A549 (cell line): ENCODE data around the gene PIK3R2. TPM values are rescaled to one million over a fixed set of nuclear protein-coding genes. Genes with fewer than 3 reads are reported as not detected.

Experiments used
- ATAC-seq, 2 experiments: fragments of 200-7000 bp in 1 of 2; fragments of >200 bp in 1 of 2; cut with Nextera tagmentation in 1 of 2; cut with Tn5 transposase in 1 of 2; 3 replicates each; pipeline versions ENCODE4 v1.8.0 to v1.9.1; 2018 to 2020; ENCODE audit warnings: mild to moderate bottlenecking in 1 of 2, moderate library complexity in 1 of 2
- CTCF ChIA-PET: fragments of 300-600 bp; sonication (Branson Sonifier 250); formaldehyde crosslinking; extraction: SDS; loops from one replicate; lab custom pipeline; 2021; ENCODE audit warnings: antibody characterized with exemption, inconsistent platforms; lab: Yijun Ruan, JAX
- POLR2A ChIA-PET: fragments of 350-600 bp; formaldehyde crosslinking; extraction: SDS; loops from one replicate; lab custom pipeline; 2021; ENCODE audit warnings: antibody characterized with exemption, inconsistent platforms; lab: Yijun Ruan, JAX
- DNase-seq, 2 experiments: peaks; one replicate each; pipeline versions ENCODE4 v3.0.0 to v3.0.0-alpha.2; 2011 to 2016; ENCODE audit warnings: low read depth in 1 of 2, low spot score in 1 of 2
- FAIRE-seq: peaks from 2 replicates; lab custom pipeline; 2011; peaks lifted over from hg19 to GRCh38; lab: Jason Lieb, UNC
- H3K27ac ChIP-seq, 2 experiments: fragments of >200 bp; sonication (Bioruptor Twin); formaldehyde crosslinking; 3 replicates each; pipeline ENCODE4 v1.5.1; 2016 to 2017
- H3K4me1 ChIP-seq: fragments of >200 bp; sonication (Bioruptor Twin); formaldehyde crosslinking; 3 replicates; pipeline ENCODE4 v1.6.1; 2016
- H3K4me2 ChIP-seq: fragments of >200 bp; sonication (Bioruptor Twin); formaldehyde crosslinking; 3 replicates; pipeline ENCODE4 v1.6.1; 2016
- H3K4me3 ChIP-seq: fragments of >200 bp; sonication (Bioruptor Twin); formaldehyde crosslinking; 3 replicates; pipeline ENCODE4 v1.5.1; 2016
- H3K9me3 ChIP-seq: fragments of >200 bp; sonication (Bioruptor Twin); formaldehyde crosslinking; 3 replicates; pipeline ENCODE4 v1.6.1; 2016
- BHLHE40 ChIP-seq: IDR thresholded peaks from 2 replicates; pipeline ENCODE4 v1.6.1; 2012; ENCODE audit warnings: low read depth, low read length, inconsistent platforms
- CBX2 ChIP-seq: fragments of 200-600 bp; sonication (generic); IDR thresholded peaks from 2 replicates; pipeline ENCODE4 v1.6.1; 2016; ENCODE audit warnings: low read depth, mild to moderate bottlenecking, borderline replicate concordance
- CBX8 ChIP-seq: fragments of 200-600 bp; sonication (generic); IDR thresholded peaks from 2 replicates; pipeline ENCODE4 v1.6.1; 2016
- CEBPB ChIP-seq, 2 experiments: fragments of >200 bp in 1 of 2; sonication (Bioruptor Twin) in 1 of 2; formaldehyde crosslinking in 1 of 2; IDR thresholded peaks; 2 replicates each; pipeline ENCODE4 v1.6.1; 2012 to 2016
- CHD2 ChIP-seq: fragments of 150-350 bp; IDR thresholded peaks from 2 replicates; pipeline ENCODE4 v1.6.1; 2014; ENCODE audit warnings: low read length; ENCODE audit not compliant: partially characterized antibody
- CHD4 ChIP-seq: fragments of 200-600 bp; sonication (generic); IDR thresholded peaks from 2 replicates; pipeline ENCODE4 v1.6.1; 2016; ENCODE audit warnings: antibody characterized with exemption, mild to moderate bottlenecking, borderline replicate concordance
- ELK1 ChIP-seq: fragments of 150-350 bp; IDR thresholded peaks from 2 replicates; pipeline ENCODE4 v1.6.1; 2014; ENCODE audit warnings: low read depth, mild to moderate bottlenecking, low read length
- EP300 ChIP-seq, 2 experiments: fragments of >200 bp; sonication (Bioruptor Twin); formaldehyde crosslinking; IDR thresholded peaks; 2 replicates in 1 of 2; 3 replicates in 1 of 2; pipeline ENCODE4 v1.6.1; 2016 to 2017
- FOSB ChIP-seq: fragments of 250-450 bp; sonication (Bioruptor Pico); IDR thresholded peaks from 2 replicates; pipeline ENCODE4 v1.5.0; 2020; ENCODE audit warnings: mild to moderate bottlenecking, moderate library complexity
- HEYL ChIP-seq: fragments of 250-450 bp; sonication (Bioruptor Pico); IDR thresholded peaks from 2 replicates; pipeline ENCODE4 v1.8.0; 2021; ENCODE audit warnings: mild to moderate bottlenecking, moderate library complexity
- JUN ChIP-seq, 2 experiments: fragments of >200 bp; sonication (Bioruptor Twin); formaldehyde crosslinking; IDR thresholded peaks; 2 replicates in 1 of 2; 3 replicates in 1 of 2; pipeline ENCODE4 v1.6.1; 2016 to 2017
- MAZ ChIP-seq: fragments of 150-350 bp; IDR thresholded peaks from 2 replicates; pipeline ENCODE4 v1.6.1; 2014; ENCODE audit warnings: antibody characterized with exemption, low read depth, low read length, borderline replicate concordance
- MYC ChIP-seq: IDR thresholded peaks from 2 replicates; pipeline ENCODE4 v1.6.1; 2012; ENCODE audit warnings: mild to moderate bottlenecking, inconsistent platforms, low read length, improper control_type of control experiment, borderline replicate concordance
- NPAS2 ChIP-seq: fragments of 250-450 bp; sonication (Bioruptor Pico); IDR thresholded peaks from 2 replicates; pipeline ENCODE4 v1.8.0; 2022; ENCODE audit warnings: mild to moderate bottlenecking, moderate library complexity, borderline replicate concordance
- NR3C1 ChIP-seq: fragments of >200 bp; sonication (Bioruptor Twin); formaldehyde crosslinking; IDR thresholded peaks from 3 replicates; pipeline ENCODE4 v1.6.1; 2017
- POLR2A ChIP-seq: IDR thresholded peaks from 2 replicates; pipeline ENCODE4 v1.6.1; 2012; ENCODE audit warnings: mild to moderate bottlenecking, low read length
- POLR2AphosphoS2 ChIP-seq: conservative IDR thresholded peaks from 2 replicates; pipeline ENCODE4 v1.6.1; 2012; ENCODE audit warnings: low read length, improper control_type of control experiment, inconsistent platforms
- RAD21 ChIP-seq, 2 experiments: fragments of >200 bp in 1 of 2; sonication (Bioruptor Twin) in 1 of 2; formaldehyde crosslinking in 1 of 2; IDR thresholded peaks in 1 of 2; conservative IDR thresholded peaks in 1 of 2; 2 replicates in 1 of 2; 3 replicates in 1 of 2; pipeline ENCODE4 v1.6.1; 2012 to 2018; ENCODE audit warnings: inconsistent platforms in 1 of 2
- RCOR1 ChIP-seq: fragments of 150-350 bp; IDR thresholded peaks from 2 replicates; pipeline ENCODE4 v1.6.1; 2014; ENCODE audit warnings: antibody characterized with exemption, low read length, low read depth
- SMC3 ChIP-seq: fragments of >200 bp; sonication (Bioruptor Twin); formaldehyde crosslinking; IDR thresholded peaks from 3 replicates; pipeline ENCODE4 v1.6.1; 2018; ENCODE audit warnings: inconsistent platforms
- TFCP2L1 ChIP-seq: fragments of 250-450 bp; sonication (Bioruptor Pico); IDR thresholded peaks from 2 replicates; pipeline ENCODE4 v1.5.0; 2021; ENCODE audit warnings: mild to moderate bottlenecking
- USF2 ChIP-seq: fragments of 450-650 bp; IDR thresholded peaks from 2 replicates; pipeline ENCODE4 v1.6.1; 2014; ENCODE audit warnings: antibody characterized with exemption
- ZC3H11A ChIP-seq: fragments of 450-650 bp; IDR thresholded peaks from 2 replicates; pipeline ENCODE4 v1.6.1; 2014; ENCODE audit warnings: antibody characterized with exemption, mild to moderate bottlenecking
- ZFP36 ChIP-seq: fragments of 450-650 bp; IDR thresholded peaks from 2 replicates; pipeline ENCODE4 v1.6.1; 2014; ENCODE audit warnings: borderline replicate concordance; ENCODE audit not compliant: partially characterized antibody
- WGBS: methylation state at CpG from one replicate; pipeline ENCODE4 v1.1.6; 2017; ENCODE audit errors: missing lambda C conversion rate; 5-methylcytosine and 5-hydroxymethylcytosine counted together
- polyA plus RNA-seq, 4 experiments: library from polyadenylated mRNA; depleted of rRNA in 3 of 4; stranded (reverse); fragments of >200 nt; fragmentation: RNase III in 1 of 4; extraction: RNeasy Plus Mini Kit Qiagen cat#74134 plus additional on column Dnase treatment in 1 of 4; gene quantifications; 2 replicates in 3 of 4; 3 replicates in 1 of 4; pipeline ENCODE4 v1.2.3, GENCODE V29; 2011 to 2017
- TF ChIP-seq, protein P1 (sequence below): fragments of 250-450 bp; sonication (Bioruptor Pico); IDR thresholded peaks from 2 replicates; pipeline ENCODE4 v1.5.0; 2020; ENCODE audit warnings: low read depth, mild to moderate bottlenecking, moderate library complexity
- TF ChIP-seq, protein P2 (sequence below): fragments of >200 bp; sonication (Bioruptor Twin); formaldehyde crosslinking; IDR thresholded peaks from 3 replicates; pipeline ENCODE4 v1.6.1; 2016

PIK3R2 gene
- polyA plus RNA-seq, 2 of the 4 experiments (the other 2 are of a cell fraction) = 6.7 to 8.3 TPM

- ATAC-seq (no peak), DNase-seq (no peak), FAIRE-seq (no peak)
- Histone ChIP-seq H3K9me3 (no peaks in the 10 kb centered on the region), H3K27ac (no peak overlapping the region), H3K4me2 (no peak overlapping the region), H3K4me1 (peaks cover 7% of the 10 kb centered on the region), H3K4me3 (no peak overlapping the region)
- 85% methylated on average over 3 of the region's 13 CpGs for WGBS
- POLR2A ChIA-PET = no interaction called here
- CTCF ChIA-PET = no interaction called here
- no peak for TF ChIP-seq CHD4
- no peak for TF ChIP-seq JUN (IDR thresholded peaks at IDR 0.05)
- TF ChIP-seq MAZ = no peak
- no peak for TF ChIP-seq SMC3
- TF ChIP-seq CEBPB (IDR thresholded peaks at IDR 0.05) = no peak
- TF ChIP-seq ELK1 = no peak
- no peak for TF ChIP-seq RCOR1
- TF ChIP-seq FOSB = no peak
- TF ChIP-seq MYC = no peak
- TF ChIP-seq ZFP36 = no peak
- TF ChIP-seq NPAS2 = no peak
- TF ChIP-seq, all 56 proteins: peak for 0
These were observed 5.6 kb upstream of the PIK3R2 start for GRCh38 chr19:18147396-18147795.

DNA sequence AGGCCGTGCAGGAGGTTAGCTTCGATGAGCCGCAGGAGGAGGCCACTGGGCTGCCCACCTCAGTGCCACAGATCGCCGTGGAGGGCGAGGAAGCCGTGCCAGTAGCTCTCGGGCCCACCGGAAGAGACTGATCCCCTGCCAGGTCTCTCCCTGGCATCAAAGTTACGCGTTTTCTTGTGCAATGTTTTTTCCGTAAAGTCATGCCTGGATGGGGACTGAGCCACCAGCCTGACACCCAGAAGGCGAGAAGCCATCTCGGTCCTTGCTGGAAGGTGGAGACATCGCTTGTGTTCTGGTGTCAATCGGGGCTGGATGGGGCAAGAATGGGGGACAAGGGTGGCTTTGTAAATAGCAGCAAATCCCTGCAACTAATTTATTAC, 3.4 kb upstream of the PIK3R2 start:
- Histone ChIP-seq H3K27ac (no peak overlapping the region), H3K9me3 (no peaks in the 10 kb centered on the region), H3K4me2 (no peak overlapping the region), H3K4me3 (no peak overlapping the region), H3K4me1 (peaks cover 13% of the 10 kb centered on the region)
- ChIA-PET POLR2A (no interaction called here), CTCF (interaction anchor here (0.9 to 2.4 kb wide), 5 partner anchors 12 to 102 kb away, joined by 3 to 6 read pairs (median 4); no protein-coding TSS in a partner anchor)
- DNase-seq (no peak), ATAC-seq (no peak), FAIRE-seq (no peak)
- TF ChIP-seq NR3C1 = no peak
- no peak for TF ChIP-seq ZC3H11A
- no peak for TF ChIP-seq EP300 (IDR thresholded peaks at IDR 0.05)
- TF ChIP-seq, protein P1, sequence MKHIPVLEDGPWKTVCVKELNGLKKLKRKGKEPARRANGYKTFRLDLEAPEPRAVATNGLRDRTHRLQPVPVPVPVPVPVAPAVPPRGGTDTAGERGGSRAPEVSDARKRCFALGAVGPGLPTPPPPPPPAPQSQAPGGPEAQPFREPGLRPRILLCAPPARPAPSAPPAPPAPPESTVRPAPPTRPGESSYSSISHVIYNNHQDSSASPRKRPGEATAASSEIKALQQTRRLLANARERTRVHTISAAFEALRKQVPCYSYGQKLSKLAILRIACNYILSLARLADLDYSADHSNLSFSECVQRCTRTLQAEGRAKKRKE (CRISPR knock-in tag) = no peak
- TF ChIP-seq RAD21 (conservative IDR thresholded peaks at IDR 0.05 in 1 of 2, IDR thresholded peaks at IDR 0.05 in 1 of 2) = no peak
- no peak for TF ChIP-seq SMC3
- TF ChIP-seq BHLHE40 = no peak
- no peak for TF ChIP-seq RCOR1
- no peak for TF ChIP-seq CHD2
- TF ChIP-seq MYC = no peak
- TF ChIP-seq POLR2AphosphoS2 = no peak
- no peak for TF ChIP-seq CBX8
- 90% methylated on average over 16 of the region's 16 CpGs for WGBS

DNA sequence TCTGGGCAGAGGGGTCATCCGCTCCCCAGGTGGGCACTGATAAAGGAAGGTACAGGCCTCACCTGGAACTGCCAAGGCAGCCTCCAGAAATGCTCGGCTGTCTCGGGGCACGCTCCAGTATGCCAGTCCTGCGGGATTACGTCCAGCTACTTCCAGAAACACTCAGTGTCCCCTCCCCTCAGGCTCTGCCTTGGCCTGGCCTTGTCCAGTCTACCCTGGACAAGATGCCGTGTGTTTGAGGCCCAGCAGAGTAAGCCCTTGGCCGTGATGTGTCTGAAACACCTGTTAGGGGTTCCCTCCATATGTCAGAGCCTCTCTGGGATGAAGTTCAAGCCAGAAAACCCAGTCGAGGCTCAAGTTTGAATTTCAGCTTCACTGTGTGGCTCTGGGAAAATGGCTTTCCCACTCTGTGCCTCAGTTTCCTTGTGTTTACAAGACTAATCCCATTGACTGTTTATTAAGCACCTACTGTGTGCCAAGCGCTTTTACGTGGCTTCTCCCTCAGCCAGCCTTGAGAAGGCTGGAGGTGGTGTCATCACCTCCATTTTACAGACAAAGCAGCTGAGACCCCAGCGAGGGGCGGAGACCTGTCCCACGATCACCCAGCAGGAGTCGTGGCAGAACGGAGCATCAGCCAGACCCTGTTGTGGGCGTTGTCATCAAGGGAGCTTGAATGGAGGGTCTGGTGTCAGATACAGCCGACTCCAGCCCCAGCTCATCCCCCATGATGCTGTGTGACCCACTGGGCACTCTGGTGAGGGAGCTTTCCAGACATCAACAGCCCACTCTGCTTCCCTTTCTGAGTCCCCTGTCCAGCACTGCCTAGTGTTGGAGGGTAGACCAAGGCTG, 2.0 kb upstream of the PIK3R2 start:
- no peak overlapping the region; the same call in 2 of the 3 replicates for H3K4me3 ChIP-seq
- 92% methylated on average over 12 of the region's 18 CpGs for WGBS
- FAIRE-seq (no peak), DNase-seq (no peak), ATAC-seq (no peak)
- peak overlapping the region; percentile 85 to 95 for H3K27ac ChIP-seq
- CTCF ChIA-PET = interaction anchor here (0.6 to 2.4 kb wide), 13 partner anchors 8 to 218 kb away, joined by 3 to 10 read pairs (median 5); partner anchors contain the start of gene CCDC124
- H3K4me2 ChIP-seq = peak overlapping the region; percentile 86
- H3K9me3 ChIP-seq = no peaks in the 10 kb centered on the region
- POLR2A ChIA-PET = interaction anchor here (0.6 kb wide), 1 partner anchor 13 kb away, joined by 3 read pairs; no protein-coding TSS in a partner anchor
- peaks cover 14% of the 10 kb centered on the region for H3K4me1 ChIP-seq
- TF ChIP-seq POLR2A = no peak
- TF ChIP-seq, protein P2, sequence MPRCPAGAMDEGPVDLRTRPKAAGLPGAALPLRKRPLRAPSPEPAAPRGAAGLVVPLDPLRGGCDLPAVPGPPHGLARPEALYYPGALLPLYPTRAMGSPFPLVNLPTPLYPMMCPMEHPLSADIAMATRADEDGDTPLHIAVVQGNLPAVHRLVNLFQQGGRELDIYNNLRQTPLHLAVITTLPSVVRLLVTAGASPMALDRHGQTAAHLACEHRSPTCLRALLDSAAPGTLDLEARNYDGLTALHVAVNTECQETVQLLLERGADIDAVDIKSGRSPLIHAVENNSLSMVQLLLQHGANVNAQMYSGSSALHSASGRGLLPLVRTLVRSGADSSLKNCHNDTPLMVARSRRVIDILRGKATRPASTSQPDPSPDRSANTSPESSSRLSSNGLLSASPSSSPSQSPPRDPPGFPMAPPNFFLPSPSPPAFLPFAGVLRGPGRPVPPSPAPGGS = no peak
- TF ChIP-seq HEYL (CRISPR knock-in tag) = no peak
- TF ChIP-seq, protein P1 (CRISPR knock-in tag) = no peak
- no peak for TF ChIP-seq CBX2
- no peak for TF ChIP-seq EP300 (IDR thresholded peaks at IDR 0.05)
- no peak for TF ChIP-seq USF2
- TF ChIP-seq TFCP2L1 (CRISPR knock-in tag) = no peak
- no peak for TF ChIP-seq BHLHE40
